Sigmoid colon (tissue), 7 donors: ENCODE measurements around the gene HOXB2. TPM values are rescaled to one million over a fixed set of nuclear protein-coding genes. Genes with fewer than 3 reads are reported as not detected.

Experiments used
- DNase-seq: peaks from one replicate; pipeline ENCODE4 v3.0.0-alpha.2; 2019
- H3K27ac ChIP-seq, 4 donors: fragments of 200-600 bp; sonication (generic); one replicate each; pipeline ENCODE4 v1.5.1; 2016 to 2019; ENCODE audit warnings: mild to moderate bottlenecking in 1 of 4
- H3K27me3 ChIP-seq, 3 donors: fragments of 200-600 bp; sonication (generic); one replicate each; pipeline ENCODE4 v1.5.1; 2019; ENCODE audit warnings: mild to moderate bottlenecking in 1 of 3
- H3K36me3 ChIP-seq, 4 donors: fragments of 200-600 bp; sonication (generic); one replicate each; pipeline ENCODE4 v1.5.1; 2016 to 2019
- H3K4me1 ChIP-seq, 4 donors: fragments of 200-600 bp; sonication (generic); one replicate each; pipeline ENCODE4 v1.5.1; 2017 to 2019
- H3K4me3 ChIP-seq, 4 donors: fragments of 200-600 bp; sonication (generic); one replicate each; pipeline ENCODE4 v1.5.1; 2017 to 2019; ENCODE audit warnings: mild to moderate bottlenecking in 2 of 4, moderate library complexity in 1 of 4
- H3K9me3 ChIP-seq, 4 donors: fragments of 200-600 bp in 3 of 4; sonication (generic) in 3 of 4; one replicate each; pipeline versions ENCODE4 v1.5.1 to v1.6.1; 2013 to 2019
- CTCF ChIP-seq, 4 experiments: fragments of 450-650 bp in 3 of 4; fragments of 200-600 bp in 1 of 4; IDR thresholded peaks; one replicate each; pipeline ENCODE4 v1.5.1; 2016 to 2019; ENCODE audit warnings: antibody characterized with exemption in 4 of 4, mild to moderate bottlenecking in 3 of 4, moderate library complexity in 2 of 4
- EP300 ChIP-seq, 4 donors: sonication (generic); formaldehyde crosslinking; IDR thresholded peaks; one replicate each; pipeline ENCODE4 v1.6.1; 2017; ENCODE audit warnings: antibody characterized with exemption in 4 of 4
- POLR2A ChIP-seq, 2 donors: fragments of 450-650 bp; IDR thresholded peaks; one replicate each; pipeline ENCODE4 v1.6.1; 2016; ENCODE audit warnings: antibody characterized with exemption in 2 of 2, mild to moderate bottlenecking in 2 of 2, moderate library complexity in 2 of 2
- POLR2AphosphoS5 ChIP-seq, 4 donors: sonication (generic); formaldehyde crosslinking; IDR thresholded peaks; one replicate each; pipeline ENCODE4 v1.6.1; 2017; ENCODE audit warnings: antibody characterized with exemption in 4 of 4
- WGBS, 2 donors: extraction: QIAGEN DNeasy Blood & Tissue Kit; methylation state at CpG; one replicate each; pipeline ENCODE4 v1.1.7; 2013; 5-methylcytosine and 5-hydroxymethylcytosine counted together
- intact Hi-C: fragments of 100-400 bp; cut with DNase I; formaldehyde crosslinking; loops from one replicate; pipeline ENCODE4 v1.15.1; 2023
- polyA plus RNA-seq, 3 donors: library from polyadenylated mRNA; stranded (reverse); fragments of 200-250 nt; gene quantifications; one replicate each; pipeline ENCODE4 v1.2.3, GENCODE V29; 2013
- total RNA-seq, 4 donors: library from RNA; depleted of rRNA; stranded (reverse); fragments of >200 nt; gene quantifications; one replicate each; pipeline ENCODE4 v1.1.0, GENCODE V29; 2016
- donor health status: healthy with polysubstance abuse.
- donor health status: Bipolar disorder and iron deficiency.
- donor health status: healthy.

The HOXB2 gene
- total and polyA plus RNA-seq, 7 donors = 1.6 to 86.1 (median 44.9) TPM

GRCh38 chr17:48591255-48592056 is 46.5 kb upstream of the HOXB2 start:
- Histone ChIP-seq H3K4me3 (peak overlapping the region; percentile 36 to 70 (median 56)), H3K36me3 (no peaks in the 10 kb centered on the region), H3K9me3 (no peaks in the 10 kb centered on the region), H3K27ac (peak overlapping the region in 3 of 4 donors; percentile 95 to 99 (median 97)), H3K4me1 (peaks cover 0 to 59% (median 48%) of the 10 kb centered on the region in 4 donors), H3K27me3 (peaks cover 0 to 7% (median 0%) of the 10 kb centered on the region in 3 donors)
- intact Hi-C loops = loop anchor here (2.0 kb wide), 2 partner anchors 99 to 241 kb away; no protein-coding TSS in a partner anchor
- WGBS, 2 donors = 78 to 87% methylated on average over 10 of the region's 10 CpGs
- DNase-seq = no peak
- TF ChIP-seq CTCF (IDR thresholded peaks at IDR 0.05) (no peak), POLR2AphosphoS5 (IDR thresholded peaks at IDR 0.05) (no peak), POLR2A (IDR thresholded peaks at IDR 0.05) (no peak), EP300 (IDR thresholded peaks at IDR 0.05) (no peak)

GRCh38 chr17:48590607-48591161 is 45.8 kb upstream of the HOXB2 start:
- TF ChIP-seq EP300 (IDR thresholded peaks at IDR 0.05) = no peak
- TF ChIP-seq CTCF (IDR thresholded peaks at IDR 0.05) = no peak
- TF ChIP-seq POLR2AphosphoS5 (IDR thresholded peaks at IDR 0.05) = peak in 1 of 4 donors; percentile 3
- no peak for TF ChIP-seq POLR2A (IDR thresholded peaks at IDR 0.05)
- intact Hi-C loops = no loop called here
- Histone ChIP-seq H3K27me3 (peaks cover 0 to 7% (median 0%) of the 10 kb centered on the region in 3 donors), H3K27ac (peak overlapping the region in 3 of 4 donors; percentile 95 to 99 (median 97)), H3K4me3 (peak overlapping the region; percentile 36 to 70 (median 56)), H3K9me3 (no peaks in the 10 kb centered on the region), H3K4me1 (peaks cover 0 to 55% (median 42%) of the 10 kb centered on the region in 4 donors), H3K36me3 (no peaks in the 10 kb centered on the region)
- no peak for DNase-seq

- Histone ChIP-seq H3K4me3 (peak within 1 kb of the TSS; percentile 36 to 70 (median 56)), H3K4me1 (peaks cover 0 to 49% (median 37%) of the 10 kb centered on the region in 4 donors), H3K27me3 (peaks cover 0 to 3% (median 0%) of the 10 kb centered on the region in 3 donors), H3K36me3 (no peaks in the 10 kb centered on the region), H3K9me3 (no peaks in the 10 kb centered on the region), H3K27ac (peak within 1 kb of the TSS in 3 of 4 donors; percentile 95 to 99 (median 97))
- DNase-seq = no peak
- intact Hi-C loops = no loop called here
- TF ChIP-seq EP300 (IDR thresholded peaks at IDR 0.05) (peak in 2 of 4 donors; percentile 71 to 89), POLR2A (IDR thresholded peaks at IDR 0.05) (peak; percentile 50 to 86), POLR2AphosphoS5 (IDR thresholded peaks at IDR 0.05) (peak; percentile 74 to 95 (median 91)), CTCF (IDR thresholded peaks at IDR 0.05) (no peak)
- WGBS, 2 donors = 25 to 28% methylated on average over 23 of the region's 23 CpGs
Measured at GRCh38 chr17:48589831-48590606, 45.1 kb upstream of the HOXB2 start, which contains the start of gene HOXB3. Gene HOXB3 (minus strand): TSS chr17:48590241. CDS start chr17:48552474, 37,767 bp downstream.

- Histone ChIP-seq H3K4me1 (peaks cover 0 to 49% (median 36%) of the 10 kb centered on the region in 4 donors), H3K27me3 (no peaks in the 10 kb centered on the region), H3K4me3 (peak overlapping the region; percentile 36 to 70 (median 56)), H3K36me3 (no peaks in the 10 kb centered on the region), H3K9me3 (no peaks in the 10 kb centered on the region), H3K27ac (peak overlapping the region in 3 of 4 donors; percentile 95 to 99 (median 97))
- DNase-seq = no peak
- TF ChIP-seq CTCF (IDR thresholded peaks at IDR 0.05) (no peak), EP300 (IDR thresholded peaks at IDR 0.05) (no peak)
- WGBS, 2 donors = 38 to 75% methylated on average over 10 of the region's 10 CpGs
- intact Hi-C loops = no loop called here
Measured at GRCh38 chr17:48589060-48589830, 44.3 kb upstream of the HOXB2 start.
